NCI-H2196 (cell line): Measurements from ENCODE around the gene MRPS10.
"Not testable (repeated sequence)": the region's sequence is repeated elsewhere in the genome, so short reads cannot be mapped to it uniquely, and the experiment has no call there.

Experiments
- DNase-seq: peaks from one replicate; lab custom pipeline; 2025; ENCODE audit not compliant: unreplicated experiment; lab: John Stamatoyannopoulos, UW

Gene MRPS10

DNA sequence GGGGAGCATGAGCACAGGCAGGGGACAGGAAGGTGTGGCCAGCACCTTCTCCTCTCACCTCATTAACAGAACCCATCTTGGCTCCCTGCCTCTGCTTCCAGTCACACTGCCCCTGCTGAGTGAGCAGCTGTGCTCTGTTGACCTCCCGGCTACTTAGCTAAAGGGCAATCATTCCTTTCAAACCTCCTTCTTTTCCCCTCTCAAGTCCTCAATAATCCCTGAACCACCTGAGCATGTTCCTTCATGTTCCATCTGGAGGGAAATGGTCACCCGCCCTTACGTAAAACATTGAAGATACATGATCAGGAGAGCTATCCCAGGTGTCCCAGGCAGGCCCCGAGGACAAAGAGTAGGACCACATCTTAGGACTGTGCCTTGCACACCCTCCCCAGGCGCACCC lies 21.7 kb upstream of the MRPS10 start:
- no peak for DNase-seq

DNA sequence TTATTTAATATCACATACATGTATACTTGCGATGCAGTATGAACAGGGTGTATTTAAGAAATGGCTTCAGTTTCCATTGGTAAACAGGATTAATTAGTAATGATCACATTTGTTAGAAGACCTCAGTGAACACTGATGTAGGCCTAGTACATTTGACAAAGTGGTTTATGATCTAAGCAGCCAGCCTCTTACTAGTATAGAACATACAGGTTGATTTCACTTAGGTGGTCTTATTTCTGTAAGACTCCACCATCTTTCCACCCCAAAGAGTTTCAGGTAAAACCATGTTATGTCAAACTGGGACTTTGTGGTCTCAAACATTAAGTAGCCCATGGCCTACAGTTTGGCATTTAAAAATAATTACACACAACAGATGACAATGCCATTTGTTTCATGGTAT lies 20.2 kb upstream of the MRPS10 start:
- no peak for DNase-seq

DNA sequence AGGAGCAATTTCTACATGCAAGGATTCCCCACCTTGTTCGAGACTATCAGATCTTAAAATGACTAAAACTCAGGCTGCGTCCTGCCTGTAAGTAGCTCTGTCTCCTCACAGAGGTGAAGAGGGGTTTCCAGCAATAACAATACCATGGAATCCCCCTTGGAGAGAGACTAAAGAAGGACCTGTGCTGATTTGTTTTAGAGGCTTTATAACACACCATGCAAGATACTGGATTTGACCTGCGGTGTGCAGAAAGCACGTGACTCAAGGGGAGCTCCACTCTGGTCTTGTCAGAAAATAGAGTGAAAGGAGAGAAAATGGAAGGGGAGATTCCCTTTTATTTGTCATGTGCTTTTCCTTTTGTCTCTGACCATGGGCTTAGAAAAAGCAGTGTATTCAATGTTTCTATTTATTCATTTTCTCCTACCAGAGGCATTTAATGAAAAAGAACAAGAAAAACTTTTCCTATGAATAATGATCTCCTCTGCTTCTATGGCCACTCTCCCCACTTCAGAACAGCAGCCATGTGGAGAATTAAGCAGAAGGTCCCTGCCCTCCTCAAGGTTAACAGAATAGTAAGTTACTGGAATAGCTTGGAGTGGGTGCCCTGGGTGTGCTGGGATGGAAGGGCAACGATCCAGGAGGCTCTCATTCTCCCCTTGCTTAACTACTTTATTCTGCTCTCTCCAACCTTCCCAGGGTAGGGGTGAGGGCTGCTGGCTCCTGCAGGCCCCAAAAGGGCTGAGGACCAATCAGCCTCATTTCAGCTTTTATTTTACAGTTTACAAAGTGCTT lies 19.2 kb upstream of the MRPS10 start:
- DNase-seq, result no peak

DNA sequence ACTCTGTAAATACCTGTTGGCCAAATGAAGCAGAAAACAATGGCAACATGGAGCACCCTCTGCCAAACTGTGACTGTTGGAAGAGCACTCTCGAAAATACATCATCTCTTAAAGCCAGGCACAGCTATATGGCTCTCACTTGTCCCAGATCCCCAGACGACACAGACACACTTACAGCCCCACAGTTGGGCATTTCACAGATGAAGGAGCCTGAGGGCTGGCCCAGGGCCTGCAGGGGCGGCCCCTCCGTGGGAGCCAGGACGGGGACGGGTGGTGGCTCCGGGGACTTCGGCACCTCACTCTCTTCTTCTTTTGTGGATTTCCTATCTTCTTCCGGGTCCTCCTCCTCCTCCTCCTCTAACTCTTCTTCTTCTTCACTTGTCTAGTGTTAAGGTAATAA lies 18.4 kb upstream of the MRPS10 start:
- no peak for DNase-seq

DNA sequence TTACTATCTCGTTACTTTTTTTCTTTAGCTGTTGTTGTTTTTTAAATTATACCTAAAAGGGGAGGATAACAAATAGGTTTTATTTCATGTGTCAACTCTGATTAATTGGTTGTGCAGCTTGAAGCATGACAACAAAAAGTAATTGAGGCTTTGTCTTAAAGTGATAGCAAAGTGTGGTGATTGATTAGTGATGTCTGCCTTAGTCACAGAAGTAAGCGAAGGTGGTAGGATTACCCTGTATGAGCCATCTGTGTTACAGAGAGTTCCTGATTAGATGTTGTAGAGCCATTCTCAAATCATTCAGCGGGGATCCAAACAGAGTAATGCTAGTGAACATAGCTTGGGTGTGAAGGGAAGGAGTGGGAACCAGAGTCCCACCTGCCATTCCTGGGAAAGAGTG lies 14.4 kb upstream of the MRPS10 start:
- DNase-seq, result no peak

DNA sequence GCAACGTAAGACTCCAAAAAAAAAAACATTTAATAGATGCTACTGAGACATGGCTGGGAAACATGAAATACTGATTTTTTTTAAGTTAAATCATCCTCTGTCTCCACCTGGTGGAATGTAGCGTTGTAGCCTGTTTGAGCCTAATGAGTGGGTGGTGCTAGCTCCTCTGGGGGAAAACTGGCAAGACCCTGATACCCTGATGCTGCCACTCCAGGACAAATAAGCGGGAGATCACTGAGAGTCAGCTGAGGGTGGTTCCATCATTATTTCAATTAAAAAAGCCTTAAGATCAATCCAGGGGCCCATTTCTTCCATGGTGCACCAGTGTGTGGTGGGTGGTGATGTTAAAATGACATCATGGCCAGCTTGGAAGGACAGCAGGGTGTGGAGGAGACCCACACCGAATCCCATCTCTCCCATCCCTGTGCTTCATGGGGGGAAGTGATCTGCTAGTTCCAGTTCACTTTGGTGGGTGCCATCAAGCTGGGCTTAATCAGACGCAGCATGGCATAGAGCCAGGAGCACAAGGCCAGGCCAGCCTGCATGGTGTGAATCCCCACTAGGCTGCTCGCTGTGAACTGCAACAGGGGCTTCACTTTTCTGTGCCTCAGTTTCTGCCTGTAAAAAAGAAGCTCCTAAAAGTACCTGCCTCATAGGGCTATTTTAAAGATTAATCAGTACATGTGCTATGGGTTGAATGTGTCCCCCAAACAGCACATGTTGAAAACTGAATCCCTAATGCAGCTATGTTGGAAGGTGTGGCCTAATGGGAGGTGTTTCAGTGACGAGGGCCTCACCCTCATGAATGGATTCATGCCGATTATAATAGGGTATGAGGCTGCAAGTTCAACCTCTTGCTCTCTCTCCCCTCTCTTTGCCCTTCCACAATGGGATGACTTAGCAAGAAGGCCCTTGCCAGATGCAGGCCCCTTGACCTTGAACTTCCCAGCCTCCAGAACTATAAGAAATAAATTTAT lies 13.0 kb upstream of the MRPS10 start:
- no peak for DNase-seq

DNA sequence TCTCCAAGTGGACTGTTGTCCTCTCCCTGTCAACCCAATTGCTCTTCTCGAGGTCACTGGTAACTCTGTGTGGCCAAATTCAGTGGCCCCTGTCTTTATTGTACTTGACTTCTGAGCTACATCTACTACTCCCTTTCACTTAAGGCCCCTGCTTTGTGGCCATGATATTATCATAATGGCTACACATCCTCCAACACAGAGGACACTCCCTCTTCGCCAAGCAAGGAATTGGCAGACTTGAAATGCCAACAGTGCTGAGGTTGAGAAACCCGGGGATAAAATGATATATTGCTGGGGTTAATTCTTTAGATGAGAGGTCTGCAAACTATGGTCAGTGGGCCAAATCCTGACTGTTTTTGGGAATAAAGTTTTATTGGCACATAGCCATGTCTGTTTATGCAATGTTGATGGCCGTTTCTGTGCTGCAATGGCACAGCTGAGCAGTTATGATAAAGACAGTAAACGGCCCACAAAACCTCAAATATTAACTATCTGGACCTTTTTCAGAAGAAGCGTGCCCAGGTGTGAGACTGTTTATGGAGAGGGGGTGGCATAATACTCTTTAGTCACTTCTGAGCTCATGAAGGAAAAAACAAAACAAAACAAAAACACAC lies 12.0 kb upstream of the MRPS10 start:
- DNase-seq, result no peak

DNA sequence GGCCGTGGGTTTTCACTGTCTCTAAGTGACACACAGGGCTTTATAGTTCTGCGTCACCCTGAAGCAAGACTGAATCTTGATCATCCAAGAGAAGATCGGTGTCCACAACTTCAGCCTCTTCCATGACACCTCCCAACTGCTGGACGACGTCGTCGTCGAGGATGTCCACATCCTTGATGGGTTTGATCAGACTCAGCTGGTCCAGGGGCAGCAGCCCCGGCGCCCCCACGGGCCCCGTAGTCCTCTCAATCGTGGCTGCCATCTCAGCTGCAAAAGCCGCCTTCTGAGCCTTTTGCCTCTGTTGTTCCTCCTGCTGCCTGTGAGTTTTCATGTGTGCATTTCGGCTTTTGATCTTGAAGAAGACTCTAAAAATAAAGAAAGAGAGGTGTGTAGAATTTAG lies 10.6 kb upstream of the MRPS10 start:
- no peak for DNase-seq

DNA sequence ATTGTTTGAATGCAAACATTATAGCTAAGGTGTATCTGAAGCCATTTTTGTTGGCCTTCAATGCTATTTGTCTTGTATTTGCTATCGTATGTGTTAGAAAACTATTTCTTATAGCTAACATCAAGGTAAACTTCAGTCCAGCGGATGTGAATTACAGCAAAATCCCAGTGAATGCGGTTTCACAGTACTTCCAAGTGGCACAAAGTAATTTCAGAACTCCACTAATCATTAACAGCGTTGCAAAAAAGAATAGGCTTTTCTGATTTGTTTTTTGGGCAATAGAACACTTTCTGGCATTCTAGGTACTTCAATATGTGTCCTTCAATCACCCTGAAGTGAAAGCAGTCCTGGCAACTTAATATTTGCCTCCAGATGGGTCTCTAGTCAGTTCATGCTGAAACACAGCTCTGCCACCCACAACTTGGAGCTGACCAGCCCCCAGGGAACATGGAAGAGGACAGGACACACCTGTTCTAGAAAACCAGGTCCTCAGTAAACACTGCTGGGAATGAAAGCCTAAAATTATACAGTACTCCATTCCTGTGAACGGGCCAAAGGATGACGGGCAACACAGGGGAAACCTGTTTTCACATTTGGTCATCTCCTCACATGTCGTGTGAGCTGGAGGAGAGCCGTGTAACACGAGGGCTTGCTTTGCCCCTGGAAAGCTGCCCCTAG lies 9.7 kb upstream of the MRPS10 start:
- no peak for DNase-seq

DNA sequence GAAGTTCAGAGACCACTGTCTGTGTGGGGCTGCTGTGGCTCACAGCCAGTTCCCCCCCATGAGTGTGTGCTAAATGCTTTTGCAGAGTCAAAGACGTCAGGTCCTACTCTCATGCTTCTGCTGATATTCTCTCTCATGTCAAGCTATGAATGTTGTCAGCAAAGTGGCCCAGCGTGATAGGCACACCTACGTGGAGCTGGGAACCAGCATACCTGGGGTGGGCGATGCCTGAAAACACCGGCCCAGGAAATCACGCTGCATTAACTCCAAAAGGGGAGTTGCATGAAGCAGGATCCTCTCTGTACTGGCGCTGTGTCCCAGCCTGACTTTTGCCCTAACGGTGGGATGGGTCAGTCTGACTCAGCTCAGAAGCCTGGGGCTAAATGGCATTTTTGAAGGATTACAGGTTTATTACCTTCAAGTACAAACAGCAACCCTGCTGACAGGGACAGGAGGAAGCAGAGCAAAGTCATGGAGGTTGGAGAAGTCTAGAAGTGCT lies 9.0 kb upstream of the MRPS10 start:
- no peak for DNase-seq

DNA sequence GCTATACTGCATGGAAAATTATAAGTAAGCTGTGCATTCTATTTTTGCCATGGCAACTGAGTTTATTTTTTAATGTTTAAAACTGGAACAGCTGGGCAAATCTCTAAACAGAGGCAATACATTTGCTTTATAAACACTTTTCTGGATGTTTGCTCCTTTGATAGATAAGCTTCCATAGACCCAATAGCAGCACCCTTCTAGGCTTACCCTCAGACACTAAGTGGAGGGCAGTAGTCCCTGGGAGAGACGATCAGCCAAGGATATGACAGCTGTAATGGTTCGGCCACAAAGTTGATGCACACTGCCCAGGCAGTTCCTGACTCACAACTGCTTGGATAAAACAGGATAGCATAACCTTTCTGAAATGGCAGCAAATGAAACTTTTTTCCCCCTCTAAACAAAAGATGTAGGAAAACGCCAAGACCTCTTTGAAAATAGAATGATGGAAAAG lies 8.5 kb upstream of the MRPS10 start:
- DNase-seq, result no peak

DNA sequence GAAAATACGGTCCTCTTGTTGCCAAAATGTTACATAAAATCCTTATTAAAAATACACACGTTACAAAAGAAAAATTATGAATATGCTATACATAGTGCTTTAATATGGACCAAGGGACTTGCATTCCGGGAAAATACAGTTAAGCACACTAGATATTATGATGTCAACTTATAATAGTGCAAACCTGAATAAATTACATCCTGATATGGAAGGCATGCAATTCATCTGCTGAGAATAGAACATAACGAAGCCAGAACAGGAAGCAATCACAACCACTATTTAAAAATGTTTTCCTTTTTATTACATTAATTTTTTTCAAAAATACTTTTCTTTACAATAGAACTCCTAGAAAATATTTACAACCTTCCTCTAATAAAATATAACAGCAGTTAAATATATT lies 7.8 kb upstream of the MRPS10 start:
- DNase-seq, result no peak

DNA sequence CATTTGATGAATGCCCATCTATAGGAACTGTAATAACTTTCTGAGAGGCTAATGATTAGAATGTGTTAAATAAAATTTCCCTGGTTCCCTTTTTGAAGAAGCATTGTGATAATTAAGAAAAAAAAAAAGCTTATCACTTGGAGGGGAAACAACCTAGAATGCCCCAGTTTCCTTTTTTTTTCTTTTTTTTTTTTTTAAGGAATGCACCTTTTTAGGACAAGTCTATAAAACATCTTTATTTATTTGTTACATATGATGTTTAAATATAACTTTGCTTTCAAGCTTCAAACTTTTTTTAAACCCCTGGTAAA lies 7.3 kb upstream of the MRPS10 start:
- DNase-seq, result no peak

DNA sequence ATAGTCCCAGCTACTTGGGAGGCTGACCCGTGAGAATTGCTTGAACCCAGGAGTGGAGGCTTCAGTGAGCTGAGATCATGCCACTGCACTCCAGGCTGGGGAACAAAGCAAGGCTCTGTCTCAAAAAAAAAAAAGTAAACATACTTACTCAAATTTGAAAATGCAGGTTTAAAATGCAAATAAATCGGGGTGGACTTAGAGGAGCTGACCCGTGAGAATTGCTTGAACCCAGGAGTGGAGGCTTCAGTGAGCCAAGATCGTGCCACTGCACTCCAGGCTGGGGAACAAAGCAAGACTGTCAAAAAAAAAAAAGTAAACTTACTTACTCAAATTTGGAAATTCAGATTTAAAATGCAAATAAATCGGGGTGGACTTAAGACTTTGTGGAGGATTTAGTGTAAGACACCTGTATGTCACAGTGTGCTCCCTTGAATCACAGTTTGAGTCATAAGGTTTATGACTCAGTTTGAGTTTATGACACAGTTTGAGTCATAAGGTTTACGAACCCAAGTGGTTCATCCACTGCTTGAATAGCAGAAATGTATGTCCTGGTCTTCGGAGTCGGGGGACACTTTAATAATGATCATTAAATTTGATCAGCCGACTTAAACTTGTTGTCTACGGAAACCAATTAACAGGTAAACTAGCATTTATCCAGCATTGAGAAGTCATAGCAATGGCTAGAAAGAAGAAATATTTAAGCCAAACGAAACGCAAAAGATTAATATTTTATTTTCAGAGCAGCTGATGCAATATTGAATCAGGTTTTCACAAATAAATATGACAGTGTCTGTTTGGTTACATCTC lies 6.8 kb upstream of the MRPS10 start:
- DNase-seq, result no peak

DNA sequence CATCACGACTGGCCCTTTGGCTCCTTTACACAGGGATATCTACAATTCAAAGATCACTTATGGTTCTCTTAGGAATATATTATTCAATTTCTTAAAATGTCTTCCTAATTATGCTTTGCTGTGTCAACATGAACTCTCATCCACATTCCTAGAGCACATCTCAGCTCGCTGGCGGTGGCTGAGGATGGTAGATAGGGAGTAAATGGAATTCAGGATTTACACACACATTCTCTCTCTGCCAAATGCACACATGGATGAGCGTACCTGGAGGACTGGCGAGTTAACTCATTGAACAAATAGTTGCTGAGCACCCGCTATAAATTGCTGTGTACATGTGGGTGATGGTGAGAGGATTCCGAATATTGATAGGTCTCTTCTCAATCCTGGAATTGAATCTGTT lies 4.8 kb upstream of the MRPS10 start:
- no peak for DNase-seq

DNA sequence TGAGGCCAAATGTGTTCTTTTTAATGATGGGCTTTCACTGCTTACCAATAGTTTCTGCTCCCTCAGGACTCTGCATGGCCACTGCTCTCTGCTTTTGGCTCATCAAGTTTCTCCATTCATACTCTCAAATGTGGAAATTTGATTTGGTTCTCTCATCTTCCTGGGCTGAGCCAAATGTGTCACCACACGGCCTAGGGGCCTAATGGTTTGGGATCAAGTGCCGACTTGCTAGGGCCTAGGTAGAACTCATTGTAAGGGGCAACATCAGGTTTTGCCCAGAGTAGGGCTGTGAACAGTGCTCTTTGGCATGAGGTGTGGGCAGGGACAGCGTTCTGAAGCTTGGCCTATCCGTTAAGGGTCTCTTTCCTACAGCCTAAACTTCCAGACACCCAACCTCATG lies 3.9 kb upstream of the MRPS10 start:
- no peak for DNase-seq

DNA sequence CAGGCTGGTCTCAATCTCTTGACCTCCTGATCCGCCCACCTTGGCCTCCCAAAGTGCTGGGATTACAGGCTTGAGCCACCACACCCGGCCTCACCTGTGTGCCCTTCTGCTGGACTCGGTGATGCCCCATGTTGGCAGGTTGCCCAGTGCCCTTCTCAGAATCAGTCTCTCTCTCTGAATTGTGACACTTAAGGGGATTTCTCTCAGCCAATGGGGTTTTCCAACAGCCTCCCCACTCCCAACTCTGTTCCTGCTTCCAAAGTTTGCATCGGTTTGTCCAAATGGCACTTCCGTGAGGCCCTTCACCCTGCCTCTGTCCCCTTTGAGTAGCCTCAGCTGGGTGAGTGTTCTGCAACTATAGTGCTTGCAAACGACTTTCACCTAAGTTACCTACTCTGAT lies 3.1 kb upstream of the MRPS10 start:
- DNase-seq, result no peak

DNA sequence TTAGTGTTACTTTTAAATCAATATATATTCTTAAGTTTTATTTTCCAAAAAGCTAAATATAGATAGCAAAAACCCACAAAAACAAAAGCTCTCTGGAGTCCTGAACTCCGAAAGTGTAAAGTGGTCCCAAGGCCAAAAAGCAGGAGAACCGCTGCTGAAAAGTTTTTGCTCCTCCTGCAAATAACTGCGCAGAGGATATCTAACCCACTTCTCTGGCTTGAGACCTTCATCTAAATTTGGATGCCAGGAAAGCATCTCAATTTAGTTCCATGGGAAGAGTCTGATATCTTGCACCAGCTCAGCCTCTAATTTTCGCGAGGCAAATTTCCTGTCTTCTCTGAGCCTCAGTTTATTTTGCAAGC lies 523 bp downstream of the MRPS10 start:
- DNase-seq, result no peak

DNA sequence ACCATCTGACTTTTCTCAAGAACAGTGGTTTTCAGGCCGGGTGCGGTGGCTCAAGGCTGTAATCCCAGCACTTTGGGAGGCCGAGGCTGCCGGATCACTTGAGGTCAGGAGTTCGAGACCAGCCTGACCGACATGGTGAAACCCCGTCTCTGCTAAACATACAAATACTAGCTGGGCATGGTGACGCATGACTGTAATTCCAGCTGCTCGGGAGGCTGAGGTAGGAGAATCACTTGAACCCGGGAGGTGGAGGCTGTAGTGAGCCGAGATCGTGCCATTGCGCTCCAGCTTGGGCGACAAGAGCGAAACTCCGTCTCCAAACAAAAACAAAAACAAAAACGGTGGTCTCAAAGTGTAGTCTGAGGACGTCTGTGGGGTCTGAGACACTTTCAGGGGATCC lies 1.2 kb downstream of the MRPS10 start:
- not testable (repeated sequence) for DNase-seq

DNA sequence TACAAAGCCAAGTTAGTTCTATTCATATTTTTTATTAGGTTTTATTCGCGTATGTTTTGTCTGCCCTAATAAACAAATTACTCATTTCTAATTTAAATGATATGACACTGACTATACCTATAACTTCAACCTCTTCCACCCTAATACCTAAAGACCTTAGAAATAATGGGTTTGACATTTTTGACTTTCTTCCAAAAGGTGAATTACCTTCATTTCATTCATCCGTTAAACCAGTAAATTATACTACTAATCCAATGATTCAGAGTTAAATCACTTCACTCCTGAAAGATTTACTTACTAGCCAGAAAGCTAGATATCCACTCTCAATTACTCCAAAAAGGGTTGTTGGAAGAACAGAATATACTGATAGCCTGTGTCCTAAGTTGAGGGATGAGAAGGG lies 5.2 kb downstream of the MRPS10 start:
- DNase-seq, result no peak
